SKM-1 (cell line): ENCODE results near the gene MUC6.

ENCODE experiments used
- DNase-seq: peaks from one replicate; lab custom pipeline; 2025; ENCODE audit not compliant: unreplicated experiment; lab: John Stamatoyannopoulos, UW

The MUC6 gene

DNA sequence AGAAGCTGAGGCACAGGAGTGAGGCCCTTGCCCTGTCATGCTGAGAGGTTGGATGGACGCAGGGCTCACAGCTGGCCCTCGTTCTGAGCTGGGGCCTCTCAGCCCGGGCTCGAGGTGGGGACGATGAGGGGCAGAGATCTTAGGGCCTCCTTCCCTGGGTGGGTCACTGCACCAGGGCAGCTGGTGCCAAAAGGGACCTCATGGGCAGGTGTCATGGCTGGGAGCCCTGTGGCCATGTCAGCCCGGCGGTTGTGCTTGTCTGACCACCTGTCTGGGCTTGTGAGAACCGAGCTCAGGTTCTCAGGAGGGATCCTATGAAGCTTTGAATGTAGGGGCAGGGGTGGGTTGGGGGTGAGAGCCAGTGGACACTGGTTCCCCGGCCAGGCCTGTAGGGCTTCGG is 1.8 kb upstream of the MUC6 start:
- no peak for DNase-seq

DNA sequence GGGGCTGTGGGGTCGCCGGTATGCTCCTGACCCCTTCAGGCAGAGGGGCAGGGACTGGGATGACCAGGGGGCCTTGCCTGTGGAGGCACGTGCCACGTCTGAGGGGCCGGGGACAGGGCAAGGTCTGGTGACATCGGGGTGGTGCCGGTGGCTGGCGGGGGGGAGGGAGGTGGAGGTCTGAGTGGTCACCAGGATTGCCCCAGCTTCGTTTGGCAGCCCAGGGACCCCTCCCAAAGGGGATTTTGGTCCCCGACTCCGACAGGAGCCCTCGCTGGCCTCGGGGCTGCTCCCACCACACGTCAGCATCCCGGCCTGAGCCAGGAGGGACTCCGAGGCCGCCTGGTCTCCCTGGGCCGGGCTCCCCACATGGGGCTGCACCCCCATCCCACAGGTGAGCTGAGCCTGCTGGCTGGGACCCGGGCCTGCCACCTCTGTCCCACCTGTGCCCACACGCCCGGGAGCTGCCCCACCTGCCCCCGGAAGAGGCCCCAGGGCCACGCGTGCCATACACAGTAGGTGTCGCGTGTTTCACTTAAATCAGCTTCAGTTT is 1.1 kb upstream of the MUC6 start:
- DNase-seq, result no peak

DNA sequence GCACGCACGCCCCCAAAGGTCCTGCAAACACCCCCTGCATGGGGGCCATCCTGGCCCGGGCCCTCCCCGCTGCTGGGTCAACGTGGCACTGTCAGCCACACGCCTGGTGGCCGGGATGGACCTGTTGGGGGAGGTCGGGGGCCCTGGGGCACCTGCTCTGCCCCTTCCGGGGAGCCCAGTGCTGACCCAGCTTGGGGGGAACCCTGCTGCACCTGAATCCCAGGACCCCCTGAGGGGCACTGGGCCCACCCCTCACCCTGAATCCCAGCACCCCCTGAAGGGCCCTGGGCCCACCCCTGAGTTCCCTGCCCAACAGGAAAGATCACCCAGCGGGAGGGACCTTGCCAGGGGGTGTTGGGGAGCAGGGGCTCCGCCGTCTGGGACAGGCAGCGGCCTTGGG is 413 bp upstream of the MUC6 start:
- DNase-seq, result no peak

DNA sequence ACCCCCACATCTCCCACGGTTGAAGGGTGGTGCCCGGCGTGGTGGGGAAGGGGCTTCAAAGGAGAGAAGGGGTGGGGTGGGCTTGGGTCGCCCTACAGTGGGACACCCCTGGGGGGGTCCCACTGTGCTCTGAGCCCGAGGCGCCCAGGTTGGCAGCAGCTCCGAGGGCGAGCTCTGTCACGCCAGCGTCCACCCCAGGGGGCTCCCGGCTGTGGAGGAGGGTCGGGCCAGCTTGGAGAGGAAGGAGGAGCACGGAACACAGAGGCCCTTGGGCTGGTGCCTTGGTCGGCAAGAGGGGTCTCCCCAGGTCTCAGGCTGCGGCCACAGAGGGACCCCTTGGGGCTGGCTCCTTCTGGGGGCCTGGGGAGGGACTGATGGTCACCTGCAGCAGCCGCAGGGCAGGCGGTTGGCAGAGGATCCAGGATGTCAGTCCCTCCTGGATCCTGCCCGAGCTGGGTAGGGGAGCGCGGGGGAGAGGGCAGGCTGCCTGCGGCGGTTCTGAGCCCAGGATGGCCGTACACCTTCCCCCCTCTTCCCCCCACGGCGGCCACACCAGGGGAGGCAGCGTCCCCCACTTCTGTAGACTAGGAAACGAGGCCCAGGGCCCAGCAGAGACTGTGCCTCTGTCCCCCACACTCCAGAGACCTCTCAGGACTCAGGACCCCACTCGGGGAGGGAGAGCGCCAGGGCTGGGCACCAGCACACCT is 788 bp downstream of the MUC6 start:
- DNase-seq, result no peak

DNA sequence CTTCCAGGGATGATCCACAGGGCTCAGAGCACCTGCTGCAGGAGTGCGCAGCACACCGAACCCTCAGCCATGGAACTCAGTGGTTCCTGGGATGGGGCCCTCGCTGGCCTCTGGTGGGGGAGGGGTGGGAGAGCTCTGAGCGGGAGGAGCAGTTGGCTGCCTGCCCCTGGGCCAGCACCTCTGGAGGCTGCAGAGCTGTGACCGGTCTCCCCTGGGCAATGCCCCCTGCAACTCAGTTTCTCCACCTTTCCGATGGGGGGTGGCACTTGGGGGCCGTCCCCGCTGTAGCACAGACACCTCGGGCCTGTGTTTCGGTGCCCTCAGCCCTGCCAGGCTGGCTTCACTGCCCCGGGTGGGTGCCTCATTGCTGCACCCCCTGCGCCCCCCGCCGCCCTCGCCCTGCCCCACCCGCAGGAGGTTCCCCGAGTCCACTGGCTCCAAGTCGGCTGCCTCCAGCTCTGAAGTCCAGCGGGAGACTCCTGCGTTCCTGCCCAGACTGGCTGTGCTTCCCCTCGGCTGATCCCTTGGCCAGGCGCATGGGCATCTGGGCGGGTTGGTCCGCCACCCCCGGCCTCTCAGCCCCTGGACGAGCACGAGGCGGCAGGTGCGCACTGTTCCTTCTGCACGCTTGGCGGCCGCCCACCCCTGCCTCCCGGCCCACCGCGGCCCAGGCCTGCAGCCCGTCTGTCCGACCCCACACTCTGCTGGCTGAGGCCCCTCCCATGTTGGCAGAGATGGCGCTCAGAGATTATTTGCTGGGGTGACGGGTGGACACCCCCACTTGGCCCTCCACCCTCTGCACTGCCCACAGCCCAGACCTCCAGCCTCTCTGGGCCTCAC is 1.8 kb downstream of the MUC6 start:
- no peak for DNase-seq

DNA sequence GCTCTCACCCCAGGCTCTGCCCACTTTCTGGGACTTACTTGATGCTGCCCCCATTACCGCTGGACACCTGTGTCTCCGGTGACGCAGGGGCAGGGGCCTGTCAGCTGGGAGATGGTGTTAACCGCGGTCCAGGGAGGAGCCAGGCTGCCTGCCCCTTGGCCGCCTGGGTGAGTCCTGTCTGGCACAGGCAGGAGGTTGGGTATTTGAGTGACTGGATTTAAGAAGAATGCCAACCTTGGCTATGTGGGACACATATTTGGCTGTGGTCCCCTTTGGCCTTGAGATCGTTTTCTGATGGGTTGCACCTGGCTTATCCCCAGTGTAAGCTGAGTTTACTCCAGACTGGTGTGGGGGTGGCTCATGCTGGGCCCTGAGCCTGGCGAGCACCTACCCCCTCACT is 2.5 kb downstream of the MUC6 start:
- DNase-seq, result no peak

DNA sequence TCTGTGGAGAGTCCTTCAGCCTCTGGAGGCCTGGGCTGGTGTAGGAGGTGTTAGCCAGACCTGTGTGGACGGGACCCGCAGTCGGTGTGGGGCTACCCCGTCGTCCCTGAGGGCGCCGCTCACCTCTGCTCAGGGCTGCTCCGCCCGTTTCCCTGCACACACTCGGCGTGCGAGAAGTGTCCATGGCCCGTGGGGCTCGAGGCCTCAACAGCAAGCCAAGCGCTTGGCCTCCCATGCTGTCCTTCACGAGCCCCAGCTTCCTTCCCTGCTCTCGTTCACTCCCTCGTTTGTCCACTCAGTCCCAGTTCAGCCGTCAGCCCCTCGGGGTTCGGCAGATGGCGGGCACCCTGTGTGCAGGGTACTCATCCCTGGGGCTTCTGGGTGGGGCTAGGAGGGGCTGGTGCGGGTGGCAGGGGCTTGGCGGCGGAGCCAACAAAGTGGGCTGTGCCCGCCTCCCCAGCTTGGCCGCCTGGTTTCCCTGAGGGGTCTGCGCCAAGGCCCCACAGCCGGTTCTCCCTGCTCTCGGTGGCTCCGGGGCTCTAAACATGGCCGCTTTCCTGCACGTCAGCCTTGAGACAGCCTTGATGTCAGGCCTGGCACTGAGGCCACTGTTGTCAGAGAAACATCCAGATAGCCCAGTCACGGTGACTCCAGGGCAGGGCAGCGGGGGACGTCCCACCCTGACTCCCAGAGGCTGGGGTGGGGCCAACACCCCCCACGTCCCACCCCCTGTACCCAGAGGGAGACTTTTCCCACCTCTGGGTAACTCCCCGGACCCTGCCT is 3.3 kb downstream of the MUC6 start:
- no peak for DNase-seq

DNA sequence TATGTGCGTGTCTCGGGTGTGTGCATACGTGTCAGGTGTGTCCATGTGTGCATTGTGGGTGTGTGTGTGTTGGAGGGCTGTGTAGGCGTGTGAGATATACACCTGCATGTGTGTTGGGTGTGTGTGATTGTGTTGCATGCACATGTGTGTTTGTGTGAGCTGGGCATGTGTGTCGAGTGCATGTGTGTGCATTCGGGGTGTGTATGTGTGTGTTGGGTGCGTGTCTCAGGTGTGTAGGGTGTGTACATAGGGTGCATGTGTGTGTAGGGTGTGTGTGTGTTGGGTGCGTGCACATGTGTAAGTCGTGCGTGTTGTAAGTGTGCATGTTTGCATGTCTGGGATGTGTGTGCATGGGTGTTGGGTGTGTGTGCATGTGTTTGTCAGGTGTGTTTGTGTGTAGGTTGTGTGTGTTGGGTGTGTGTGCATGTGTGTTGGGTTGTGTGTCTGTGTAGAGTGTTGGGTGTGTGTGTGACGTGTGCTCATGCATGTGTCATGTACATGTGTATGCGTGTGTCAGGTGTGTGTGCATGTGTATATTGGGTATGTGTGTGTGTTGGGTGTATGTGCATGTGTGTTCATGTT is 4.1 kb downstream of the MUC6 start:
- DNase-seq, result no peak

DNA sequence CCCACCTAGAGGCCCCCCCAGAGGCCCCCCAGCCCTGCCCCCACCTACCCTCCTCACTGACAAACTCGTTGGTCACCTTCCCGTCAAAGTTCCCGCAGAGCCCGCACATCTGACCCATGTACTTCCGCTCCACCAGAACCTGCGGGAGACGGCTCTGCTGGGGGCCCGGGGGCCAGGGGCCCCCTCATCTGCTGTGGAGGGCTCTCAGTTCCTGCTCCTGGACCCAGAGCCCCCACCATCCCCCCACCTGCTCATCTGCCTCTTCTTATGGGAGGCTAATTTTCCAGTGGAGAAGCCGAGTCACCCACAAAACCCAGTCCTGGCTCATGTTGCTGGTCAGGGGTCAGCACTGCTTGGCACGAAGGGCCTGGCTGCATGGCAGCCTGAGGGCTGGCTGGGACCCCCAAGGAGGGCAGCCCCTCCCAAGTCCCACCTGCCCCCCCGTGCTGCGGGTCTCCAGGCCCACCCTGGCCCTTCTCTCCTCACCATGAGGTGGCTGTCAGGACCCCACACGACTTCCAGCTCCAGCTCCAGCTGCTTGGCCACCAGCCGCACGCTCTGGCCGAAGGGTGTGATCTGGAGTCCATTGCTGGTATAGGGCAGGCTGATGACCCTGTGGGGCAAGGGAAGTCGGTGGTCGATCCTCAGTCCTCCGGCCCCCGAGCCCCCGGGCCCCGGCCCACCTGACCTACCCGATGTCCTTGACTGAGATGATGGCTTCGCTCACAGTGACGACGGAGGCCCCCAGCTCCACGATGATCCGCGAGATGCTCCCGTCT is 5.2 kb downstream of the MUC6 start:
- DNase-seq, result no peak

DNA sequence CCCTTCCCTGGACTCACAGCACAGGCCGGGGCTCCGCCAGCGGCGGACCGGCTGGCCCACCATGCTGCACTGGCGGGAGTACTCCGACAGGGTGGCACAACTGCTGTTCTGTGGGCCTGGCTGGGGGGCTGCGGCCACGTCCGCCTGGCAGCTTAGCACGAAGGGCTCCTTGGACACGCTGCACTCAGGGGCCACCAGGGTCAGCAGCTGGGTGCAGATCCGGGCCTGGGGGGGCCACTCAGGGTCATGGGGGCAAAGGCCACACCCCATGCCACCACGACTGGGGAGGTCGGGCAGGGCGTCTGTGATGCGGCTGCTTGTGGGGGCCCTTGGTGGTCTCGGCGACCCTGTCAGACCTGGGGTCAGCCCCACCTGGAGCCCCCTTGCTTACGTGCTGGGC is 6.0 kb downstream of the MUC6 start:
- DNase-seq, result no peak

DNA sequence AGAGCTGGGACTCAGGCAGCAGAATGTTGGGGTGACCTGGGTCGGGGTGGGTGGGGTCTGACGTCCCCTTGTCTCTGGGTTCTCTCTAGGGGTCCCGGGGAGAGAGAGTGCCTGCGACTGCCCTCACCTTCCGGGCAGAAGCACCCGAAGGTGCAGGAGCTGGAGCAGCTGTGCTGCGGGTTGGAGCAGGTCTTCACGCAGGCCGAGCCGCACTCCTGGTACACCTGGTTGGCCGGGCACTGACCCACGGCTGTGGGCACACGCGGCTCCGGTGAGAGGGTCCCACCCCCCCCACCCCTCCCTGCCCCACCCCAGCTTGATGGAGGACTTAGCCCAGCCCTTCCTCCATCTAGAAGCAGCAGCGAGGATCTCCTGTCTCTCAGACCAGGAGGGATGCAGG is 6.4 kb downstream of the MUC6 start:
- no peak for DNase-seq

DNA sequence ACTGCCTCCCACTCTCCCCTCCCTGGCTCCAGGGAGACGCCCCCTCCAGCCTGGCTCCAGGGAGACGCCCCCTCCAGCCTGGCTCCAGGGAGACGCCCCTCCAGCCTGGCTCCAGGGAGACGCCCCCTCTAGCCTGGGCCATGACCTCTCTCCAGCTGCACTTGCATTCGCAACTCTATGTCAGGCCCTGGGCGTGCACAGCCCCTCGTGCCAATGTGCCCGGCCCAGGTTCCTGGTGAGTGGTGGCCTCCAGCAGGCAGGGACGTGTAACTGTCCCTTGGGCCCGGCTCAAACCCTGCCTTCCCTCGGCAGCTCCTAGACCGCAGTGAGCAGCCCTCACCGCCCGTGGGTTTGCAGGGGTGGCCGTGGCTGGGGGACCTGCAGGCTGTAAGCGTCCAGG is 6.9 kb downstream of the MUC6 start:
- DNase-seq, result no peak

DNA sequence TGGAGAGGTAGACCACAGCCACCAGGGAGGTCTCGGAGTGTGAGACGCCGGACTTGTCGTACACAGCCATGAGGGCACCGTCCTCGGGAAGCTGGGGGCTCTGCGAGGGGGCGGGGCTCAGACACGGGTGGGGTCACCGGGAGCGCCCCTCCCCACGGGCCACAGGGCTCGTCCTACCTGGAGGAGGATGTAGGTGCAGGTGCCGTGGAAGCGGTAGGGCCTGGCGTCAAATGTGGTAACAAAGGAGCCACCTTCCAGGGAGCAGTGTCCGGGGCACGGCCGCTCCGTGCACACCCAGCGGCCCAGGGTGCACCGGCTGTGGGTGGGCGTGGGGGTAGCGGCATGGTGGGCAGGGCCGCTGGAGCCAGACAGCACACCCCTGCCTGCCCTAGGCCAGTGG is 7.5 kb downstream of the MUC6 start:
- DNase-seq, result no peak

DNA sequence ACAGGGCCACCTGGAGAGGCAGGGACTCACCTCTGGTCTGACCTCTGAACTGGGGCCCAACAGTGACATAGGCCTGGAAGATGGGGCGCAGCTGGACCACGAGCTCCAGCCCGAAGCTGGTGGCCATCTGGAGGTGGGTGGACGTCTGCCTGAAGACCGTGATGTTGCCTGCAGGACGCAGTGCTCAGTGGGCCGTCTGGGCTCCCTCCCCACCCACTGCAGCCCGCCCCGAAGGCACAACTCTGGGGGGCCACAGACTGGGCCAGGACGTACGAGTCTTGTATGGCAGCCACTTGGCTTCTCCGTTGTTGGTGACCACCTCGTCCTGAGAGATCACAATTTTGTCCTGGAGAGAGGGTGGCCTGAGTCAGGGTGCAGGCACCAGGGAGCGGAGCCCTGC is 7.9 kb downstream of the MUC6 start:
- no peak for DNase-seq

DNA sequence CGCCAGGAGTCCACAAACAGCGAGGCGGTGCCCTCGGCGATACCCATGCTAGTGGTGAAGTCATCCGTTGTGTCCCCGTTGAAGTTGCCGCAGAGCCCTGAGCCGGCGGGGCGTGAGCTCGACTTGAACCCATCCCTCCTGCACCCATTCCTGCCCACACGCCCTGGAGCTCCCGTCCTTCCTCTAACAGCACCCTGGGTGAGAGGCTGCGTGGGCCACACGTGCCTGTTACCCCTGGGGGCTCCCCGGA is 8.3 kb downstream of the MUC6 start:
- no peak for DNase-seq

DNA sequence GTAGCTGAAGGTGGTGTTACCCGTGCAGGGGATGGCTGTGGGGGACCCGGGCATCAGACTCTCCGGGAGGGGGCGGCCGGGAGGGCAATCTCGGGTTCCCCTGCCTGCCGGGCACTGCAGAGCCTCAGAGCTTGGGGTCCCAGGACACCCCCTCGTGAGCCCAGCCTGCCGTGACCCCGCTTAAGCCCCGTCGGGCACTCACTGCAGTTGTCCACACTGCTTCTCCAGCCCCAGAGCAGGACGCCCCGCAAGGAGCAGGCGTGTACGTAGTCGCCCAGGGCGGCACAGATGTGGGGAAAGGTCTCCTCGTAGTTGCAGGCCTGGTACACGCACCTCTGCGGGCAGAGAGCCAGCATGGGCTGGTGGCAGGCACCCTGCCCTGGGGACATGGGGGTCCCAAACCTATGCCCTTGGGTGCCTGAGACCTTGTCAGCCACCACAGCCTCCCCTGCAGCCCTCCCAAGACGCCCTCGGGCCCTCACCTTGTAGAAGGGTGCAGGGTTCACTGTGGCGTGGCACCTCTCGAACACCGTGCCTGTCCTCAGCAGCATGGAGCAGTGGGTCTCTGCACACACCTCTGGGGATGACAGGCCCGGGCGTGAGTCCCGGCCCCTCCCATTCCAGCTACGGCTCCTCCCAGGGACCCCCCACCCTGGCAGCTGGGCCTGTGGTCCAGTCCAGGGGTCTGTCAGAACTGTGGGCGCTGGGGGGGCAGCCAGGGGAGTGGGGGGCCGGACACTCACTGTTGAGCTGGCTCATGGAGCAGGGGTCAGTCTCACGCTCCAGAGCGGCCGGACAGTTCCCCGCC is 8.8 kb downstream of the MUC6 start:
- DNase-seq, result no peak

DNA sequence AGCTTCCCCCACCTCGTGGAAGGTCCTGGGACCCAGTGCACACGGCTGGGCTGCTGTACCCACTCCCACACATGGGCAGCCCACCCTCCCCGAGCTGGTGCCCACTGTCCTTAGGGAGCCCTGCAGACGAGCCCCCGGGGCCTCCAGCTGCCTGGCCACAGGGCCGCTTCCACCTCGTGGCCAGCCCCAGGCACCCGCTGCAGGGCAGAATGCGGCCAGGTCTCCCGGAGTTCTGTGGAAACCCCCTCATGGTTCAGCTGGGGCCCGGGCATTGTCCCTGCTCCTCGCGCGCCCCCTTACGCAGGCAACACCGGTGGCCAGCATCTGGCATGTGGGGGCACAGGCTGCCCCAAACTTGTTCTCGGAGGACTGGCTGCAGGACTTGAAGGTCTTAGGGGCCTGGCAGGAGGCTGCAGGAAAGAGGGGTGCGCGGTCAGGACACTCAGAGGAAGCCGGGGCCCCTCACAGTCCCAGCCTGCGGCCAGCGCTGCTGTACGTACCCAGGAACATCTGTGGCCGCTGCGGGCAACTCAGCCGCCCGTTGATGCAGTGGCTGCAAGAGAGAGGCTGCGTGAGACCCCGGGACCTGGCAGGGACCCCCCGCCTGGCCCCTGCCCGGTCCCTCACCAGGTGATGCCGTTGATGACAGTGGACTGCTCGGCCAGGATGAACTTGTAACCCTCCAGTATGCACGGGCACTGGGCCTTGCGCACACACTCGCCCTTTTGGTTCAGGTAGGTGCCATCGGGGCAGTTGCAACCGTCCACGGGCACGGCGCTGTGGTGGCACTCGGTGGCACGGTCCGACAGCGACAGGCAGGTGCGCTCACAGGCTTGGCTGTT is 9.7 kb downstream of the MUC6 start:
- DNase-seq, result no peak

DNA sequence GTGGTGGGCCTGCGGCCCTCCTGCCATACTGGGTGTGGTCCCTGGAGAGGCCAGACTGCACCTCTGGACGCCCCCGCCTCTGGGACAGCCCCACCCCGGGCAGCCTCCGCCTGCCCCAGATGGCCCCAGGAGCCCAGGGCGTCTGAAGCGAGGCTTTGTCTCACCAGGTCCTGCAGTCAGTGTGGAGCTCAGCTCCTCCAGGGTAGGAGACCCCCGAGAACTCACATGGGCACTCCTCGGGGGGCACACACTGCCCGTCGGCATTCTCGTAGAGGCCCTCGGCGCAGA is 10.4 kb downstream of the MUC6 start:
- DNase-seq, result no peak

DNA sequence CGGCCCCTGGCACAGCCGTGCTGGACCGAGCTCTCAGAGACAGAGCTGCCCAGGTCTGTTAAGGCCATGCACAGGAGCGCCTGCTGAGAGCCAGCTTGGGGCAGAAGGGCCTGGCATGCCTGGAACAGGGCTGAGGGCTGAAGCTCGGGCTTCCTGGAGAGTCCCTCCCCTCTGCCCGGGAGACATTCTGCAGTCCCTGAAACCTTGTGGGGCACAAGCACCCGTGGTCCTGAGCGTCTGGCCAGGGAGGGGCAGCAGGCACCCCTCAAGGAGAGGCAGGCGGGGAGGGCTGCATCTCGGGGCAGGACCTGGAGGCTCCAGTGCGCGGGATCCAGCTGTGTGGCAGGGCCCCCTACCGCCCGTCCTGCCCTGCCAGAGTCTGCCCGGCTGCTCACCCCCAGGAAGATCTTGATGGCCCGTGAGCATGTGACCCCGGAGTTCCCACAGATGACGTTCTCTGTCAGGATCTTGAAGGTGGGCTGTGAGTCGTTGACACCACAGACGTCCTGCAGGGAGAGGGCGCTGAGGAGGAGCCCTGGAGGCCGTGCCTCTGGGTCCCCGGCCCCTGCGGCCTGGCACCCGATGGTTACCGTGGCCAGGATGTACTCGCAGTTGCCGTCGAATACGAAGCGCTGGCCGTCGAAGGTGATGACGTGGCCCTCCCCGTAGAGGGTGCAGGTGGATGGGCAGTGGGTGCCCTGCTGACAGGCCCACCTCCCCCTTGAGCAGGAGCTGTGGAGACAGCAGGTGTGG is 10.9 kb downstream of the MUC6 start:
- no peak for DNase-seq
